K562 (cell line): ENCODE measurements around the gene IQUB.

Experiments used
- RFX5 ChIP-seq: IDR thresholded peaks from 2 replicates; pipeline ENCODE4 v1.6.1; 2011; ENCODE audit warnings: low read depth, mild to moderate bottlenecking, improper control_type of control experiment, low read length
- TF ChIP-seq, protein P1 (sequence below), 3 experiments: IDR thresholded peaks in 2 of 3; conservative IDR thresholded peaks in 1 of 3; 2 replicates each; pipeline ENCODE4 v1.5.1; 2011 to 2012; ENCODE audit warnings: low read length in 3 of 3, mild to moderate bottlenecking in 3 of 3, control low read depth in 2 of 3, improper control_type of control experiment in 1 of 3, inconsistent platforms in 1 of 3, low read depth in 1 of 3, mixed read lengths in 1 of 3, moderate library complexity in 1 of 3; ENCODE audit not compliant: insufficient read depth in 2 of 3

DNA sequence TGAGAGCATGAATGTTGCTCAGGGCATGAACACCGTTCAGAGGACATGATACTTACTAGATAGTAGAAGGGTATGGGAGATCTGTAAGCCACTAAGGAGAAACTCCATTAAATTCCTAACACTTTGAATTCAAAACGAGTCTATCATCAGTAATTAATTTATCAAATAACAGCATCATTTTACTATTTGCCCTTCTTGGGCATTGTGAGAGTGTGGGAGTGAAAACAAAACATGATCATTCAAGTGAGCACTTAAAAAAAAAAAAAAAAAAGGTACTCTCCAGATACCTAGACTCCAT lies 46.7 kb upstream of the IQUB start:
- no peak for TF ChIP-seq RFX5
- TF ChIP-seq, protein P1, sequence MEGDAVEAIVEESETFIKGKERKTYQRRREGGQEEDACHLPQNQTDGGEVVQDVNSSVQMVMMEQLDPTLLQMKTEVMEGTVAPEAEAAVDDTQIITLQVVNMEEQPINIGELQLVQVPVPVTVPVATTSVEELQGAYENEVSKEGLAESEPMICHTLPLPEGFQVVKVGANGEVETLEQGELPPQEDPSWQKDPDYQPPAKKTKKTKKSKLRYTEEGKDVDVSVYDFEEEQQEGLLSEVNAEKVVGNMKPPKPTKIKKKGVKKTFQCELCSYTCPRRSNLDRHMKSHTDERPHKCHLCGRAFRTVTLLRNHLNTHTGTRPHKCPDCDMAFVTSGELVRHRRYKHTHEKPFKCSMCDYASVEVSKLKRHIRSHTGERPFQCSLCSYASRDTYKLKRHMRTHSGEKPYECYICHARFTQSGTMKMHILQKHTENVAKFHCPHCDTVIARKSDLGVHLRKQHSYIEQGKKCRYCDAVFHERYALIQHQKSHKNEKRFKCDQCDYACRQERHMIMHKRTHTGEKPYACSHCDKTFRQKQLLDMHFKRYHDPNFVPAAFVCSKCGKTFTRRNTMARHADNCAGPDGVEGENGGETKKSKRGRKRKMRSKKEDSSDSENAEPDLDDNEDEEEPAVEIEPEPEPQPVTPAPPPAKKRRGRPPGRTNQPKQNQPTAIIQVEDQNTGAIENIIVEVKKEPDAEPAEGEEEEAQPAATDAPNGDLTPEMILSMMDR (IDR thresholded peaks at IDR 0.05 in 2 of 3, conservative IDR thresholded peaks at IDR 0.05 in 1 of 3; ENCODE audit: insufficient read depth in 2 of 3, low read depth in 1 of 3, low read length in 3 of 3), result no peak
